EL (cell line): ENCODE results near the gene ACAA1.

Source experiments
- DNase-seq: peaks from one replicate; pipeline ENCODE4 v3.0.0-alpha.2; 2016

ACAA1 gene

GRCh38 chr3:38133557-38134405 lies 3.1 kb downstream of the ACAA1 start:
- DNase-seq, result peak; percentile 31

- DNase-seq, result no peak
Observed at GRCh38 chr3:38133209-38133556, 3.7 kb downstream of the ACAA1 start.

- DNase-seq, result peak; percentile 39
Observed at GRCh38 chr3:38131621-38132369, 5.1 kb downstream of the ACAA1 start.

- DNase-seq, result no peak
Observed at GRCh38 chr3:38130631-38131065, 6.3 kb downstream of the ACAA1 start.

GRCh38 chr3:38129058-38129457 lies 7.9 kb downstream of the ACAA1 start:
- DNase-seq, result no peak

- DNase-seq, result no peak
Observed at GRCh38 chr3:38128303-38128655, 8.6 kb downstream of the ACAA1 start.

- no peak for DNase-seq
Observed at GRCh38 chr3:38127611-38128302, 9.2 kb downstream of the ACAA1 start.

- DNase-seq, result no peak
Observed at GRCh38 chr3:38126121-38126892, 10.6 kb downstream of the ACAA1 start.

- no peak for DNase-seq
Observed at GRCh38 chr3:38125305-38126120, 11.4 kb downstream of the ACAA1 start.

GRCh38 chr3:38124324-38125122 lies 12.4 kb downstream of the ACAA1 start:
- DNase-seq, result no peak

GRCh38 chr3:38122712-38123290 lies 14.1 kb downstream of the ACAA1 start:
- DNase-seq, result no peak

- DNase-seq, result no peak
Observed at GRCh38 chr3:38121832-38122461, 15.0 kb downstream of the ACAA1 start.

- DNase-seq, result no peak
Observed at GRCh38 chr3:38121451-38121831, 15.5 kb downstream of the ACAA1 start.

- no peak for DNase-seq
Observed at GRCh38 chr3:38120693-38121450, 16.1 kb downstream of the ACAA1 start.

GRCh38 chr3:38119821-38120692 lies 16.9 kb downstream of the ACAA1 start:
- DNase-seq, result no peak

- no peak for DNase-seq
Observed at GRCh38 chr3:38119248-38119544, 17.7 kb downstream of the ACAA1 start.

- no peak for DNase-seq
Observed at GRCh38 chr3:38118421-38119247, 18.3 kb downstream of the ACAA1 start.
